Amniotic epithelial cell (primary cell): Measurements from ENCODE around the gene ITPKC.

Experiments
- DNase-seq: peaks from one replicate; pipeline ENCODE4 v3.0.0-alpha.2; 2010; ENCODE audit warnings: low read depth

The ITPKC gene

GRCh38 chr19:40690693-40691420, 26.1 kb upstream of the ITPKC start:
- peak; percentile 80 for DNase-seq

GRCh38 chr19:40691421-40692211, 25.3 kb upstream of the ITPKC start:
- no peak for DNase-seq

GRCh38 chr19:40692212-40692551, 24.7 kb upstream of the ITPKC start:
- DNase-seq: no peak

GRCh38 chr19:40693150-40693788, 23.6 kb upstream of the ITPKC start:
- no peak for DNase-seq

GRCh38 chr19:40693896-40694295, 23.0 kb upstream of the ITPKC start:
- no peak for DNase-seq

- no peak for DNase-seq
Measured at GRCh38 chr19:40695881-40696280, 21.0 kb upstream of the ITPKC start.

GRCh38 chr19:40697007-40697406, 19.9 kb upstream of the ITPKC start:
- no peak for DNase-seq

- no peak for DNase-seq
Measured at GRCh38 chr19:40700083-40700482, 16.8 kb upstream of the ITPKC start.

GRCh38 chr19:40701758-40702157, 15.2 kb upstream of the ITPKC start:
- no peak for DNase-seq

- peak; percentile 59 for DNase-seq
Measured at GRCh38 chr19:40702337-40703012, 14.4 kb upstream of the ITPKC start.

- DNase-seq: no peak
Measured at GRCh38 chr19:40703029-40703755, 13.7 kb upstream of the ITPKC start.

- DNase-seq: no peak
Measured at GRCh38 chr19:40704491-40705361, 12.2 kb upstream of the ITPKC start.

- DNase-seq: no peak
Measured at GRCh38 chr19:40705362-40705651, 11.6 kb upstream of the ITPKC start.

- DNase-seq: no peak
Measured at GRCh38 chr19:40705950-40706619, 10.8 kb upstream of the ITPKC start.

- no peak for DNase-seq
Measured at GRCh38 chr19:40707615-40708014, 9.3 kb upstream of the ITPKC start.

- no peak for DNase-seq
Measured at GRCh38 chr19:40709817-40710216, 7.1 kb upstream of the ITPKC start.

GRCh38 chr19:40713939-40714338, 3.0 kb upstream of the ITPKC start:
- no peak for DNase-seq

- DNase-seq: peak; percentile 92
Measured at GRCh38 chr19:40714441-40715299, 2.2 kb upstream of the ITPKC start.

- peak; percentile 98 for DNase-seq
Measured at GRCh38 chr19:40716031-40716481, 856 bp upstream of the ITPKC start.
